HCT116 (cell line): ENCODE results near the gene C12orf50. TPM values are rescaled to one million over a fixed set of nuclear protein-coding genes. Genes with fewer than 3 reads are reported as not detected.

Experiments used
- ATAC-seq: fragments of 200-7000 bp; cut with Tn5 transposase; 2 replicates; pipeline ENCODE4 v1.9.1; 2020; ENCODE audit warnings: mild to moderate bottlenecking, moderate library complexity
- BruUV-seq: library from RNA; stranded (reverse); fragments of 400-500 nt; replicated peaks from 2 replicates; lab custom pipeline; 2021; lab: Mats Ljungman, UMichigan
- CTCF ChIA-PET: fragments of 300-600 bp; sonication (Branson Sonifier 250); formaldehyde crosslinking; loops from one replicate; lab custom pipeline; 2021; ENCODE audit warnings: antibody characterized with exemption; lab: Charles Lee
- POLR2A ChIA-PET: fragments of 300-600, 350-600 bp; sonication (Branson Sonifier 250); formaldehyde crosslinking; loops from one replicate; lab custom pipeline; 2021; ENCODE audit warnings: antibody characterized with exemption; lab: Charles Lee
- RAD21 ChIA-PET, 2 experiments: fragments of 300-600 bp; sonication (Branson Sonifier 250); formaldehyde crosslinking; loops; one replicate each; lab custom pipeline; 2023; ENCODE audit warnings: low total read pairs in 2 of 2; ENCODE audit not compliant: uncharacterized antibody in 2 of 2, unreplicated experiment in 2 of 2, low non-redundant PET in 1 of 2; lab: Charles Lee
- DNase-seq: peaks from one replicate; pipeline ENCODE4 v3.0.0-alpha.2; 2010; ENCODE audit warnings: low read depth, low spot score
- H2AFZ ChIP-seq: fragments of 200-600 bp; shearing (Covaris generic), sonication (generic); 2 replicates; pipeline ENCODE4 v1.6.1; 2017; ENCODE audit warnings: low read depth, mixed run types, mixed read lengths, antibody characterized with exemption, low read length; ENCODE audit not compliant: poor library complexity, severe bottlenecking
- H3K27ac ChIP-seq: 2 replicates; pipeline ENCODE4 v1.5.1; 2012; ENCODE audit warnings: low read depth, low read length
- H3K27me3 ChIP-seq: fragments of 200-600 bp; sonication (generic); 2 replicates; pipeline ENCODE4 v1.6.1; 2016; ENCODE audit warnings: mixed run types, low read length, mixed read lengths; ENCODE audit not compliant: insufficient read depth
- H3K36me3 ChIP-seq, 2 experiments: fragments of 200-500 bp in 1 of 2; fragments of 200-600 bp in 1 of 2; sonication (Bioruptor generic) in 1 of 2; sonication (generic) in 1 of 2; 2 replicates each; pipeline versions ENCODE4 v1.5.1 to v1.6.1; 2014 to 2016; ENCODE audit warnings: low read length in 2 of 2, inconsistent platforms in 1 of 2, mixed read lengths in 1 of 2, mixed run types in 1 of 2; ENCODE audit not compliant: insufficient read depth in 2 of 2, control insufficient read depth in 1 of 2
- H3K4me1 ChIP-seq, 2 experiments: fragments of 200-600 bp in 1 of 2; sonication (generic) in 1 of 2; 2 replicates each; pipeline versions ENCODE4 v1.5.1 to v1.6.1; 2012 to 2017; ENCODE audit warnings: low read length in 2 of 2, inconsistent platforms in 1 of 2, mild to moderate bottlenecking in 1 of 2, mixed read lengths in 1 of 2, mixed run types in 1 of 2, moderate library complexity in 1 of 2; ENCODE audit not compliant: insufficient read depth in 2 of 2, control insufficient read depth in 1 of 2
- H3K4me2 ChIP-seq: fragments of 200-600 bp; sonication (generic); 2 replicates; pipeline ENCODE4 v1.6.1; 2017; ENCODE audit warnings: mixed run types, low read length, mixed read lengths
- H3K4me3 ChIP-seq, 2 experiments: fragments of 200-600 bp in 1 of 2; sonication (generic) in 1 of 2; replicated peaks in 1 of 2; 2 replicates each; pipeline ENCODE4 v1.5.1; 2011 to 2016; ENCODE audit warnings: low read length in 2 of 2, control low read depth in 1 of 2, low read depth in 1 of 2, mild to moderate bottlenecking in 1 of 2, mixed read lengths in 1 of 2, mixed run types in 1 of 2
- H3K79me2 ChIP-seq: fragments of 200-600 bp; sonication (generic); 2 replicates; pipeline ENCODE4 v1.6.1; 2017; ENCODE audit warnings: mild to moderate bottlenecking, mixed run types, low read length, moderate library complexity, mixed read lengths; ENCODE audit not compliant: insufficient read depth
- H3K9ac ChIP-seq: fragments of 200-600 bp; sonication (generic); 2 replicates; pipeline ENCODE4 v1.6.1; 2016; ENCODE audit warnings: low read length, mixed read lengths
- H3K9me2 ChIP-seq: fragments of 200-600 bp; sonication (generic), shearing (Covaris generic); 2 replicates; pipeline ENCODE4 v1.6.1; 2017; ENCODE audit warnings: mixed run types, mild to moderate bottlenecking, moderate library complexity; ENCODE audit not compliant: insufficient read depth
- H3K9me3 ChIP-seq, 2 experiments: fragments of 200-500 bp in 1 of 2; fragments of 200-600 bp in 1 of 2; sonication (Bioruptor generic) in 1 of 2; sonication (generic) in 1 of 2; 2 replicates each; pipeline ENCODE4 v1.6.1; 2014 to 2017; ENCODE audit warnings: low read length in 2 of 2, mixed read lengths in 2 of 2, inconsistent platforms in 1 of 2, low read depth in 1 of 2, mild to moderate bottlenecking in 1 of 2, mixed run types in 1 of 2, moderate library complexity in 1 of 2; ENCODE audit not compliant: control insufficient read depth in 1 of 2, insufficient read depth in 1 of 2
- H4K20me1 ChIP-seq: fragments of 200-600 bp; sonication (generic), shearing (Covaris generic); 2 replicates; pipeline ENCODE4 v1.6.1; 2017; ENCODE audit warnings: mixed run types, mild to moderate bottlenecking, moderate library complexity; ENCODE audit not compliant: insufficient read depth
- CBX3 ChIP-seq: IDR thresholded peaks from 2 replicates; pipeline ENCODE4 v1.6.1; 2012; ENCODE audit warnings: low read depth
- CEBPB ChIP-seq: IDR thresholded peaks from 2 replicates; pipeline ENCODE4 v1.6.1; 2012; ENCODE audit warnings: low read depth
- EGR1 ChIP-seq: IDR thresholded peaks from 2 replicates; pipeline ENCODE4 v1.6.1; 2012; ENCODE audit warnings: low read depth
- ELF1 ChIP-seq: IDR thresholded peaks from 2 replicates; pipeline ENCODE4 v1.6.1; 2012; ENCODE audit warnings: low read depth, borderline replicate concordance
- EZH2 ChIP-seq: fragments of 200-600 bp; sonication (generic); IDR thresholded peaks from 2 replicates; pipeline ENCODE4 v1.6.1; 2017; ENCODE audit warnings: antibody characterized with exemption, mixed run types
- EZH2phosphoT487 ChIP-seq: fragments of 200-600 bp; IDR thresholded peaks from 2 replicates; pipeline ENCODE4 v1.6.1; 2018; ENCODE audit warnings: antibody characterized with exemption, borderline replicate concordance
- FOSL1 ChIP-seq: IDR thresholded peaks from 2 replicates; pipeline ENCODE4 v1.6.1; 2012; ENCODE audit warnings: low read depth
- JUND ChIP-seq: IDR thresholded peaks from 2 replicates; pipeline ENCODE4 v1.6.1; 2012
- MAX ChIP-seq: IDR thresholded peaks from 2 replicates; pipeline ENCODE4 v1.6.1; 2012
- POLR2A ChIP-seq: IDR thresholded peaks from 2 replicates; pipeline ENCODE4 v1.7.0; 2011; ENCODE audit warnings: borderline replicate concordance; ENCODE audit not compliant: insufficient read depth, insufficient read length; ENCODE audit errors: extremely low read depth
- POLR2AphosphoS5 ChIP-seq: IDR thresholded peaks from 2 replicates; pipeline ENCODE4 v1.6.1; 2011; ENCODE audit warnings: mild to moderate bottlenecking, low read depth, low read length, moderate library complexity
- RAD21 ChIP-seq: IDR thresholded peaks from 2 replicates; pipeline ENCODE4 v1.6.1; 2012; ENCODE audit warnings: low read depth, mild to moderate bottlenecking
- REST ChIP-seq: IDR thresholded peaks from 2 replicates; pipeline ENCODE4 v1.6.1; 2012; ENCODE audit warnings: low read depth
- SIN3A ChIP-seq: IDR thresholded peaks from 2 replicates; pipeline ENCODE4 v1.6.1; 2012; ENCODE audit warnings: low read depth
- SP1 ChIP-seq: IDR thresholded peaks from 2 replicates; pipeline ENCODE4 v1.6.1; 2012; ENCODE audit warnings: low read depth
- SRF ChIP-seq: IDR thresholded peaks from 2 replicates; pipeline ENCODE4 v1.6.1; 2012; ENCODE audit warnings: low read depth
- TCF7L2 ChIP-seq: IDR thresholded peaks from 2 replicates; pipeline ENCODE4 v1.7.0; 2011; ENCODE audit warnings: borderline replicate concordance, inconsistent platforms; ENCODE audit not compliant: insufficient read depth, insufficient read length; ENCODE audit errors: extremely low read depth
- ZNF274 ChIP-seq: fragments of 200-500 bp; sonication (Bioruptor generic); IDR thresholded peaks from 2 replicates; pipeline ENCODE4 v1.6.1; 2014; ENCODE audit warnings: mild to moderate bottlenecking, low read depth, low read length, inconsistent platforms
- intact Hi-C: fragments of 100-400 bp; cut with micrococcal nuclease; formaldehyde crosslinking; loops from 2 replicates; pipeline ENCODE4 v1.10.0; 2022
- total RNA-seq: library from RNA; stranded (reverse); gene quantifications from one replicate; pipeline ENCODE4 v1.2.1, GENCODE V29; 2021; ENCODE audit not compliant: unreplicated experiment
- TF ChIP-seq, protein P1 (sequence below): IDR thresholded peaks from 2 replicates; pipeline ENCODE4 v1.6.1; 2011; ENCODE audit warnings: mild to moderate bottlenecking, low read length, moderate library complexity; ENCODE audit not compliant: insufficient replicate concordance; ENCODE audit errors: extremely low read depth
- TF ChIP-seq, protein P2 (sequence below): IDR thresholded peaks from 2 replicates; pipeline ENCODE4 v1.6.1; 2012

The C12orf50 gene
- total RNA-seq, 1 experiment from 2014 or later: not detected

DNA sequence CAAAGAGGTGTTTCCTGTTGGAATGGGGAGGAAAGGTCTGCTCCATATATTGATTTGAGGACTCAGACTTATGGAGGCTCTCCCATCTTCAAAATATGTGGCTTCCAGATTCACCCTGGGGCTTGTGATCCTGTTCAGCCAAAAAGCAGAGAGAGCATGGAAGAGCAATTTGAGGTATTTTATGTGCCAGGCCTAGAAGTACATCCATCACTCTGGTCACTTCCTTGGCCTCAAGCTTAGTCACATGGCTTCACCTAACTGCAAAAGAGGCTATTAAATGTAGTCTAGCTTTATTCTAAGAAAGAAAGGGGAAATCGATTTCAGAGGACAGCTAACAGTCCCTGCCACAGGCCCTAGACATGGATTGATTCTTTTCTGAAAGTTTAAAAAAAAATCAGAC lies 86.2 kb downstream of the C12orf50 start:
- Histone ChIP-seq H3K27me3 (no peaks in the 10 kb centered on the region), H3K9ac (no peak overlapping the region), H3K27ac (no peak overlapping the region), H3K4me3 (no peak overlapping the region), H3K9me2 (no peaks in the 10 kb centered on the region), H3K9me3 (no peaks in the 10 kb centered on the region), H4K20me1 (no peaks in the 10 kb centered on the region), H3K4me1 (no peaks in the 10 kb centered on the region), H2AFZ (peak overlapping the region; percentile 65), H3K79me2 (no peaks in the 10 kb centered on the region), H3K36me3 (no peaks in the 10 kb centered on the region), H3K4me2 (no peak overlapping the region)
- ATAC-seq (no peak), DNase-seq (no peak)
- ChIA-PET CTCF (no interaction called here), RAD21 (no interaction called here), POLR2A (no interaction called here)
- no peak for TF ChIP-seq RAD21
- TF ChIP-seq, protein P1, sequence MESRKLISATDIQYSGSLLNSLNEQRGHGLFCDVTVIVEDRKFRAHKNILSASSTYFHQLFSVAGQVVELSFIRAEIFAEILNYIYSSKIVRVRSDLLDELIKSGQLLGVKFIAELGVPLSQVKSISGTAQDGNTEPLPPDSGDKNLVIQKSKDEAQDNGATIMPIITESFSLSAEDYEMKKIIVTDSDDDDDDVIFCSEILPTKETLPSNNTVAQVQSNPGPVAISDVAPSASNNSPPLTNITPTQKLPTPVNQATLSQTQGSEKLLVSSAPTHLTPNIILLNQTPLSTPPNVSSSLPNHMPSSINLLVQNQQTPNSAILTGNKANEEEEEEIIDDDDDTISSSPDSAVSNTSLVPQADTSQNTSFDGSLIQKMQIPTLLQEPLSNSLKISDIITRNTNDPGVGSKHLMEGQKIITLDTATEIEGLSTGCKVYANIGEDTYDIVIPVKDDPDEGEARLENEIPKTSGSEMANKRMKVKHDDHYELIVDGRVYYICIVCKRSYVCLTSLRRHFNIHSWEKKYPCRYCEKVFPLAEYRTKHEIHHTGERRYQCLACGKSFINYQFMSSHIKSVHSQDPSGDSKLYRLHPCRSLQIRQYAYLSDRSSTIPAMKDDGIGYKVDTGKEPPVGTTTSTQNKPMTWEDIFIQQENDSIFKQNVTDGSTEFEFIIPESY: no peak
- no peak for TF ChIP-seq CEBPB
- TF ChIP-seq EZH2: no peak
- no peak for TF ChIP-seq TCF7L2
- no peak for TF ChIP-seq SRF
- TF ChIP-seq POLR2AphosphoS5: no peak
- TF ChIP-seq ELF1: no peak
- TF ChIP-seq FOSL1: no peak
- TF ChIP-seq MAX: no peak
- no peak for TF ChIP-seq EZH2phosphoT487
- no peak for TF ChIP-seq EGR1
- TF ChIP-seq JUND: no peak
- no peak for TF ChIP-seq ZNF274
- TF ChIP-seq SP1: no peak
- TF ChIP-seq SIN3A: no peak
- TF ChIP-seq, protein P2, sequence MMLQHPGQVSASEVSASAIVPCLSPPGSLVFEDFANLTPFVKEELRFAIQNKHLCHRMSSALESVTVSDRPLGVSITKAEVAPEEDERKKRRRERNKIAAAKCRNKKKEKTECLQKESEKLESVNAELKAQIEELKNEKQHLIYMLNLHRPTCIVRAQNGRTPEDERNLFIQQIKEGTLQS: no peak
- TF ChIP-seq POLR2A: no peak
- no peak for TF ChIP-seq CBX3
- no peak for TF ChIP-seq REST
- BruUV-seq: no TSS peak
- intact Hi-C loops: no loop called here
